Suprapubic skin (tissue), 3 donors: ENCODE data around the gene C20orf141.

Source experiments
- CTCF ChIP-seq, 2 donors: fragments of 200-600 bp in 1 of 2; fragments of 450-650 bp in 1 of 2; sonication (generic) in 1 of 2; IDR thresholded peaks; one replicate each; pipeline ENCODE4 v1.5.1; 2016 to 2019; ENCODE audit warnings: antibody characterized with exemption in 2 of 2, mild to moderate bottlenecking in 1 of 2, moderate library complexity in 1 of 2
- EP300 ChIP-seq: sonication (generic); formaldehyde crosslinking; IDR thresholded peaks from one replicate; pipeline ENCODE4 v1.6.1; 2017; ENCODE audit warnings: antibody characterized with exemption
- POLR2A ChIP-seq, 2 donors: fragments of 450-650 bp; IDR thresholded peaks; one replicate each; pipeline ENCODE4 v1.6.1; 2017; ENCODE audit warnings: antibody characterized with exemption in 2 of 2, mild to moderate bottlenecking in 2 of 2, moderate library complexity in 2 of 2

- TF ChIP-seq CTCF (IDR thresholded peaks at IDR 0.05) (no peak), EP300 (no peak), POLR2A (IDR thresholded peaks at IDR 0.05) (no peak)
Observed at GRCh38 chr20:2775139-2775538, 39.6 kb upstream of the C20orf141 start.
